Trophoblast cell (in vitro differentiated cells and primary cell): ENCODE measurements around the gene USP6NL.

Experiments used
- DNase-seq, 2 donors: peaks; one replicate each; pipeline ENCODE4 v3.0.0-alpha.2; 2016
- H2AFZ ChIP-seq: 2 replicates; pipeline ENCODE4 v1.6.1; 2013; ENCODE audit warnings: low read length, moderate library complexity, mild to moderate bottlenecking; ENCODE audit not compliant: insufficient read depth, poor library complexity
- H2AK5ac ChIP-seq: 2 replicates; pipeline ENCODE4 v1.6.1; 2013; ENCODE audit warnings: mild to moderate bottlenecking, low read length
- H2BK120ac ChIP-seq: 2 replicates; pipeline ENCODE4 v1.6.1; 2013; ENCODE audit warnings: low read length, mild to moderate bottlenecking, moderate library complexity; ENCODE audit not compliant: insufficient read depth, poor library complexity
- H2BK12ac ChIP-seq: 2 replicates; pipeline ENCODE4 v1.6.1; 2013; ENCODE audit warnings: mild to moderate bottlenecking, low read length, moderate library complexity
- H2BK5ac ChIP-seq: 2 replicates; pipeline ENCODE4 v1.6.1; 2013; ENCODE audit warnings: low read length, low read depth, moderate library complexity, mild to moderate bottlenecking; ENCODE audit not compliant: poor library complexity
- H3K14ac ChIP-seq: 2 replicates; pipeline ENCODE4 v1.6.1; 2013; ENCODE audit warnings: mild to moderate bottlenecking, low read length
- H3K18ac ChIP-seq: 2 replicates; pipeline ENCODE4 v1.6.1; 2013; ENCODE audit warnings: mild to moderate bottlenecking, low read length
- H3K23ac ChIP-seq: 2 replicates; pipeline ENCODE4 v1.6.1; 2013; ENCODE audit warnings: low read length
- H3K27ac ChIP-seq: 2 replicates; pipeline ENCODE4 v1.5.1; 2013; ENCODE audit warnings: low read depth, mild to moderate bottlenecking, inconsistent platforms, low read length, moderate library complexity
- H3K27me3 ChIP-seq: 2 replicates; pipeline ENCODE4 v1.6.1; 2013; ENCODE audit warnings: inconsistent platforms, mild to moderate bottlenecking, low read length, moderate library complexity; ENCODE audit not compliant: insufficient read depth
- H3K36me3 ChIP-seq, 2 experiments: 1 replicate in 1 of 2; 2 replicates in 1 of 2; pipeline ENCODE4 v1.6.1; 2013; ENCODE audit warnings: low read length in 2 of 2, mild to moderate bottlenecking in 2 of 2, moderate library complexity in 1 of 2; ENCODE audit not compliant: insufficient read depth in 2 of 2, control insufficient read depth in 1 of 2
- H3K4ac ChIP-seq: 2 replicates; pipeline ENCODE4 v1.6.1; 2013; ENCODE audit warnings: low read depth, mild to moderate bottlenecking, low read length, moderate library complexity
- H3K4me1 ChIP-seq, 2 experiments: 1 replicate in 1 of 2; 2 replicates in 1 of 2; pipeline ENCODE4 v1.6.1; 2013; ENCODE audit warnings: low read length in 2 of 2, mild to moderate bottlenecking in 2 of 2, moderate library complexity in 1 of 2; ENCODE audit not compliant: insufficient read depth in 2 of 2, control insufficient read depth in 1 of 2
- H3K4me2 ChIP-seq: 2 replicates; pipeline ENCODE4 v1.6.1; 2013; ENCODE audit warnings: inconsistent platforms, mild to moderate bottlenecking, low read length, moderate library complexity
- H3K4me3 ChIP-seq: 2 replicates; pipeline ENCODE4 v1.5.1; 2013; ENCODE audit warnings: mild to moderate bottlenecking, low read depth, low read length, inconsistent platforms
- H3K79me1 ChIP-seq: one replicate; pipeline ENCODE4 v1.6.1; 2013; ENCODE audit warnings: low read length
- H3K79me2 ChIP-seq: 2 replicates; pipeline ENCODE4 v1.6.1; 2013; ENCODE audit warnings: low read length, mild to moderate bottlenecking; ENCODE audit not compliant: control insufficient read depth, insufficient read depth, poor library complexity
- H3K9ac ChIP-seq: 2 replicates; pipeline ENCODE4 v1.6.1; 2013; ENCODE audit warnings: mild to moderate bottlenecking, low read length
- H3K9me3 ChIP-seq: 2 replicates; pipeline ENCODE4 v1.6.1; 2013; ENCODE audit warnings: low read depth, mild to moderate bottlenecking, control low read depth, inconsistent platforms, low read length; ENCODE audit not compliant: insufficient read depth
- H4K12ac ChIP-seq: 2 replicates; pipeline ENCODE4 v1.6.1; 2013; ENCODE audit warnings: low read depth, mild to moderate bottlenecking, low read length, moderate library complexity
- H4K8ac ChIP-seq: 2 replicates; pipeline ENCODE4 v1.6.1; 2013; ENCODE audit warnings: low read depth, mild to moderate bottlenecking, low read length, moderate library complexity
- H4K91ac ChIP-seq: one replicate; pipeline ENCODE4 v1.6.1; 2013; ENCODE audit warnings: low read depth, mild to moderate bottlenecking, low read length, moderate library complexity
- WGBS: extraction: QIAGEN DNeasy Blood & Tissue Kit; methylation state at CpG from one replicate; pipeline ENCODE4 v1.1.7; 2013; ENCODE audit warnings: missing lambda C conversion rate; ENCODE audit not compliant: insufficient read length, insufficient coverage; ENCODE audit errors: extremely low coverage; 5-methylcytosine and 5-hydroxymethylcytosine counted together

USP6NL gene

GRCh38 chr10:11597470-11597869 lies 14.0 kb downstream of the USP6NL start:
- Histone ChIP-seq H4K91ac (no peak overlapping the region), H3K4me2 (no peak overlapping the region), H4K8ac (no peak overlapping the region), H3K4me1 (peaks cover 2 to 4% of the 10 kb centered on the region in 2 experiments), H3K79me1 (no peaks in the 10 kb centered on the region), H3K14ac (no peak overlapping the region), H3K27me3 (no peaks in the 10 kb centered on the region), H2AK5ac (no peak overlapping the region), H3K4ac (no peak overlapping the region), H3K36me3 (peaks cover 0 to 3% of the 10 kb centered on the region in 2 experiments), H3K18ac (no peak overlapping the region), H2BK5ac (no peak overlapping the region), H3K4me3 (no peak overlapping the region), H3K23ac (no peak overlapping the region), H3K79me2 (peaks cover 3% of the 10 kb centered on the region), H3K27ac (no peak overlapping the region), H3K9ac (no peak overlapping the region), H2AFZ (no peak overlapping the region), H2BK12ac (no peak overlapping the region), H4K12ac (no peak overlapping the region), H2BK120ac (no peak overlapping the region), H3K9me3 (no peaks in the 10 kb centered on the region)
- DNase-seq, result no peak
- no CpG with 5 or more reads among the region's 3 CpGs for WGBS

- Histone ChIP-seq H2BK12ac (no peak overlapping the region), H3K79me2 (peaks cover 3% of the 10 kb centered on the region), H4K91ac (no peak overlapping the region), H3K14ac (no peak overlapping the region), H3K27me3 (no peaks in the 10 kb centered on the region), H3K4me2 (no peak overlapping the region), H3K27ac (no peak overlapping the region), H2AFZ (no peak overlapping the region), H2BK120ac (no peak overlapping the region), H3K9ac (no peak overlapping the region), H3K4me3 (no peak overlapping the region), H2AK5ac (no peak overlapping the region), H3K36me3 (peaks cover 0 to 3% of the 10 kb centered on the region in 2 experiments), H4K12ac (no peak overlapping the region), H3K18ac (no peak overlapping the region), H4K8ac (no peak overlapping the region), H2BK5ac (no peak overlapping the region), H3K23ac (no peak overlapping the region), H3K4ac (no peak overlapping the region), H3K79me1 (no peaks in the 10 kb centered on the region), H3K9me3 (no peaks in the 10 kb centered on the region), H3K4me1 (peaks cover 2 to 3% of the 10 kb centered on the region in 2 experiments)
- peak in 1 of 2 donors; percentile 47 for DNase-seq
- WGBS, result no CpG with 5 or more reads among the region's 1 CpG
Observed at GRCh38 chr10:11595395-11595692, 16.1 kb downstream of the USP6NL start.

DNA sequence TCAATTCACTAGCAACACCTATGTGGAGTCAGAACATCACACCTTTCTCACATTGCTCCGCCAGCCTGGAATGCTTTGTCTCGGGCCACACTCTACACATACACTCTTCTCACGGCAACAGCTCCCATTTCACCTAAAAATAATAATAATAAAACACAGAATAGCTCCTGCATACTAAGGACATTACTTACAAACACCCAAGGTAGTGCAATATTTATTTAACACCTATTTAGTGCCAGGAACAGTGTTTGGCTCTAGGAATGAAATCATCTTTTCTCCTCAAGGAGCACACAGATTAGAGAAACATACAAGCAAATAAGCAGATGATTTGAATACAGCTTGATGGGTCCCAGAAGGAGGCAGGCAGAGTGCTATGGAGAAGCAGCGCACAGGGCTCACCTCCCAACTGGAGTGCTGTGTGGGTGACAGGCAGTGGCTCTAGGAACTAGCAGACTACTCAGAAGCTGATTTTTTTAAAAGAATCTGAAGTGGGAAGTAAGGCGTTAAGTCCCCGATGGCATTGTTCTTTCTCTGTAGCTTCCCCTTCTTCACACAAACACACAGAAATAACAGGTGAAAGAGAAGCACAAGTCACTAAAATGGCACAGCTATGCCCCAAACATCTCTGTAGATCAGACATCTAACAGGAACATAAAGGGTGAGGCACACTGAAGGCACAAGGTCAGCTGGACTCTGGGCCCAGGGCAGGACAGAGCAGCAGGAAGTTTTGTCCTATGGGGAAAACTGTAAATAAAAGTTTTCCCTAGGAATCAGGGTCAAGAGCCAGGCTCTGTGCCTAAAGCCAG lies 16.7 kb downstream of the USP6NL start:
- Histone ChIP-seq H3K4me2 (no peak overlapping the region), H3K79me2 (no peaks in the 10 kb centered on the region), H4K8ac (no peak overlapping the region), H3K79me1 (no peaks in the 10 kb centered on the region), H2BK5ac (no peak overlapping the region), H3K27ac (no peak overlapping the region), H3K4ac (no peak overlapping the region), H3K4me3 (no peak overlapping the region), H3K9ac (no peak overlapping the region), H2BK12ac (no peak overlapping the region), H2AK5ac (no peak overlapping the region), H2AFZ (no peak overlapping the region), H3K18ac (no peak overlapping the region), H3K27me3 (no peaks in the 10 kb centered on the region), H3K9me3 (no peaks in the 10 kb centered on the region), H3K4me1 (peaks cover 0 to 3% of the 10 kb centered on the region in 2 experiments), H4K91ac (no peak overlapping the region), H3K14ac (no peak overlapping the region), H3K36me3 (no peaks in the 10 kb centered on the region), H2BK120ac (no peak overlapping the region), H4K12ac (no peak overlapping the region), H3K23ac (no peak overlapping the region)
- no peak for DNase-seq
- WGBS, result no CpG with 5 or more reads among the region's 6 CpGs

GRCh38 chr10:11593612-11594011 lies 17.8 kb downstream of the USP6NL start:
- no peaks in the 10 kb centered on the region for H3K9me3 ChIP-seq
- H2BK120ac ChIP-seq, result no peak overlapping the region
- no peak overlapping the region for H3K4ac ChIP-seq
- H4K8ac ChIP-seq, result no peak overlapping the region
- H3K27ac ChIP-seq, result no peak overlapping the region
- peaks cover 0 to 3% of the 10 kb centered on the region in 2 experiments for H3K4me1 ChIP-seq
- no peak overlapping the region for H3K14ac ChIP-seq
- no peak overlapping the region for H3K9ac ChIP-seq
- H3K27me3 ChIP-seq, result no peaks in the 10 kb centered on the region
- H3K23ac ChIP-seq, result no peak overlapping the region
- H4K91ac ChIP-seq, result no peak overlapping the region
- no peaks in the 10 kb centered on the region for H3K79me1 ChIP-seq
- no peak overlapping the region for H4K12ac ChIP-seq
- H3K36me3 ChIP-seq, result no peaks in the 10 kb centered on the region
- no peak overlapping the region for H3K4me2 ChIP-seq
- H3K4me3 ChIP-seq, result no peak overlapping the region
- no peak overlapping the region for H2AFZ ChIP-seq
- no CpG with 5 or more reads among the region's 7 CpGs for WGBS
- H2AK5ac ChIP-seq, result no peak overlapping the region
- no peaks in the 10 kb centered on the region for H3K79me2 ChIP-seq
- H2BK5ac ChIP-seq, result no peak overlapping the region
- H3K18ac ChIP-seq, result no peak overlapping the region
- DNase-seq, result no peak
- no peak overlapping the region for H2BK12ac ChIP-seq
